C4-2B (cell line): ENCODE data around the gene DR1.

Experiments
- ZFX ChIP-seq: fragments of 450-650 bp; IDR thresholded peaks from 2 replicates; pipeline ENCODE4 v1.6.1; 2017
- TF ChIP-seq, protein P1 (sequence below): fragments of 450-650 bp; conservative IDR thresholded peaks from 2 replicates; pipeline ENCODE4 v1.5.1; 2017; ENCODE audit warnings: mild to moderate bottlenecking

DNA sequence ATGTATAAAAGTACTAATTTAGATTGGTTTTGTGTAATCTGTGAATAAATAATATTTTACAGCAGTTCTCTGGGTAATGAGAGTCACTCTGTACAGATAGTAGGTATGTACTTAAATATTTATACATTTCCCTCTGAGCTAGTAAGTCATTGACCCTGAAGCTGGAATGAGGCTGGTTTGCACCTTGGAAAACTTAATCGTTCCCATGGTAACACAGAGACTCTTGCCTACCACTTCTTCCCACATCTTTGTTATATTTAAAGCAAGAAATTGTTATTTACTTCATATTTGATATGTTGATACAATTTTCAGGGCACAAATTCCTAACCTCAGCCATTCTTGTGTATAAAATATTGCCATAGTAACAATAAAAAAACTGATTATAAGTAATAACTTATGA, 13.3 kb upstream of the DR1 start:
- TF ChIP-seq, protein P1, sequence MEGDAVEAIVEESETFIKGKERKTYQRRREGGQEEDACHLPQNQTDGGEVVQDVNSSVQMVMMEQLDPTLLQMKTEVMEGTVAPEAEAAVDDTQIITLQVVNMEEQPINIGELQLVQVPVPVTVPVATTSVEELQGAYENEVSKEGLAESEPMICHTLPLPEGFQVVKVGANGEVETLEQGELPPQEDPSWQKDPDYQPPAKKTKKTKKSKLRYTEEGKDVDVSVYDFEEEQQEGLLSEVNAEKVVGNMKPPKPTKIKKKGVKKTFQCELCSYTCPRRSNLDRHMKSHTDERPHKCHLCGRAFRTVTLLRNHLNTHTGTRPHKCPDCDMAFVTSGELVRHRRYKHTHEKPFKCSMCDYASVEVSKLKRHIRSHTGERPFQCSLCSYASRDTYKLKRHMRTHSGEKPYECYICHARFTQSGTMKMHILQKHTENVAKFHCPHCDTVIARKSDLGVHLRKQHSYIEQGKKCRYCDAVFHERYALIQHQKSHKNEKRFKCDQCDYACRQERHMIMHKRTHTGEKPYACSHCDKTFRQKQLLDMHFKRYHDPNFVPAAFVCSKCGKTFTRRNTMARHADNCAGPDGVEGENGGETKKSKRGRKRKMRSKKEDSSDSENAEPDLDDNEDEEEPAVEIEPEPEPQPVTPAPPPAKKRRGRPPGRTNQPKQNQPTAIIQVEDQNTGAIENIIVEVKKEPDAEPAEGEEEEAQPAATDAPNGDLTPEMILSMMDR = no peak
- no peak for TF ChIP-seq ZFX
